Measurements from ENCODE around the gene RPL22L1. TPM values are rescaled to one million over a fixed set of nuclear protein-coding genes. Genes with fewer than 3 reads are reported as not detected.

Gene RPL22L1
- total and polyA plus RNA-seq, 2 donors from 2014 or later: 34.1 to 45.1 TPM

- no peaks in the 10 kb centered on the region for H3K27me3 ChIP-seq (ENCODE audit: control insufficient read depth, insufficient read depth, low read length)
- no peaks in the 10 kb centered on the region for H3K4me1 ChIP-seq (ENCODE audit: control insufficient read depth in 2 of 3, insufficient read depth in 2 of 3, low read depth in 1 of 3, low read length in 3 of 3)
- TF ChIP-seq CTCF (IDR thresholded peaks at IDR 0.05; ENCODE audit: borderline replicate concordance, extremely low read depth, insufficient read depth): no peak
- no peak overlapping the region for H3K9ac ChIP-seq (ENCODE audit: low read length in 3 of 3)
- no peaks in the 10 kb centered on the region for H3K9me3 ChIP-seq (ENCODE audit: control insufficient read depth in 2 of 3, insufficient read depth in 1 of 3, low read length in 3 of 3)
- intact Hi-C loops (cut with DNase I): no loop called here
- H3K27ac ChIP-seq (ENCODE audit: low read depth in 2 of 2, low read length in 2 of 2): no peak overlapping the region
- no peak overlapping the region for H3K4me3 ChIP-seq (ENCODE audit: low read length in 3 of 3)
- FAIRE-seq: no peak
- peak in 3 of 5 donors; percentile 63 to 93 (median 74) for DNase-seq
- H3K36me3 ChIP-seq (ENCODE audit: control insufficient read depth in 2 of 3, insufficient read depth in 3 of 3, low read length in 3 of 3): no peaks in the 10 kb centered on the region
Measured at GRCh38 chr3:170835336-170835735, 34.7 kb downstream of the RPL22L1 start.

DNA sequence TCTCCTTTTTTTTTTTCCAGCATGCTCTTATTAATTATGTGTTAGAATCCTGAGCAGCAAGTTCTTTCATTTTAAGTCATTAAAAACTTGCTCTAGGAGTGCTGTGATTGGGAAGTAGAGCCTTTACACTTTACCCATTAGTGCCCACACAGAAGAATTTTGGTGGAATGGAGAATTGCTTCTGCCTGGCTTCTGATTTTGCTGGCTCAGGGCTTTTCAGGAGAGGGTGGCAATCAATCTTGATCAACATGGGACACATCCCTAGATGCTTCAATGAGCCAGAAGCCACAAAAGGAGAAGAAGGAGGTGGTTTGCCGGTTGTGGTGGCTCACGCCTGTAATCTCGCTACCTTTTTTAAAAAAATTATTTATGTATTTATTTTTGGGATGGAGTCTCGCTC, 39.4 kb downstream of the RPL22L1 start:
- no peak for TF ChIP-seq CTCF (IDR thresholded peaks at IDR 0.05; ENCODE audit: borderline replicate concordance, extremely low read depth, insufficient read depth)
- Histone ChIP-seq H3K27me3 (ENCODE audit: control insufficient read depth, insufficient read depth, low read length) (no peaks in the 10 kb centered on the region), H3K27ac (ENCODE audit: low read depth in 2 of 2, low read length in 2 of 2) (no peak overlapping the region), H3K9me3 (ENCODE audit: control insufficient read depth in 2 of 3, insufficient read depth in 1 of 3, low read length in 3 of 3) (no peaks in the 10 kb centered on the region), H3K36me3 (ENCODE audit: control insufficient read depth in 2 of 3, insufficient read depth in 3 of 3, low read length in 3 of 3) (no peaks in the 10 kb centered on the region), H3K4me1 (ENCODE audit: control insufficient read depth in 2 of 3, insufficient read depth in 2 of 3, low read depth in 1 of 3, low read length in 3 of 3) (no peaks in the 10 kb centered on the region), H3K9ac (ENCODE audit: low read length in 3 of 3) (no peak overlapping the region), H3K4me3 (ENCODE audit: low read length in 3 of 3) (no peak overlapping the region)
- no peak for DNase-seq
- intact Hi-C loops (cut with DNase I): no loop called here
- FAIRE-seq: no peak

- Histone ChIP-seq H3K36me3 (ENCODE audit: control insufficient read depth in 2 of 3, insufficient read depth in 3 of 3, low read length in 3 of 3) (no peaks in the 10 kb centered on the region), H3K27ac (ENCODE audit: low read depth in 2 of 2, low read length in 2 of 2) (no peak overlapping the region), H3K4me1 (ENCODE audit: control insufficient read depth in 2 of 3, insufficient read depth in 2 of 3, low read depth in 1 of 3, low read length in 3 of 3) (no peaks in the 10 kb centered on the region), H3K9ac (ENCODE audit: low read length in 3 of 3) (no peak overlapping the region), H3K9me3 (ENCODE audit: control insufficient read depth in 2 of 3, insufficient read depth in 1 of 3, low read length in 3 of 3) (no peaks in the 10 kb centered on the region), H3K27me3 (ENCODE audit: control insufficient read depth, insufficient read depth, low read length) (no peaks in the 10 kb centered on the region), H3K4me3 (ENCODE audit: low read length in 3 of 3) (no peak overlapping the region)
- DNase-seq: peak in 1 of 5 donors; percentile 71
- TF ChIP-seq CTCF (IDR thresholded peaks at IDR 0.05; ENCODE audit: borderline replicate concordance, extremely low read depth, insufficient read depth): no peak
- intact Hi-C loops (cut with DNase I): no loop called here
- no peak for FAIRE-seq
Measured at GRCh38 chr3:170829546-170830272, 40.3 kb downstream of the RPL22L1 start.

Measured in kidney (tissue), 14 donors.